ENCODE measurements around the gene PANK2.

- TF ChIP-seq CTCF (conservative IDR thresholded peaks at IDR 0.05; ENCODE audit: low read depth, low read length) (no peak), EZH2 (IDR thresholded peaks at IDR 0.05; ENCODE audit: low read length, unreplicated experiment) (no peak)
These were observed 82.0 kb downstream of the PANK2 start for GRCh38 chr20:3971145-3971544.

Data from PC-3 (cell line).